Hematopoietic multipotent progenitor cell treated with erythropoietin and hydrocortisone succinate and interleukin-3 and kit ligand, for 8 days (in vitro differentiated cells): Measurements from ENCODE around the gene TMEM266.
A peak's percentile ranks its signal among the peaks of the same experiment; 100 is the strongest.
"Not testable (repeated sequence)": the region's sequence is repeated elsewhere in the genome, so short reads cannot be mapped to it uniquely, and the experiment has no call there.

Experiments
- DNase-seq: peaks from one replicate; pipeline ENCODE4 v3.0.0-alpha.2; 2015

Gene TMEM266, protein sequence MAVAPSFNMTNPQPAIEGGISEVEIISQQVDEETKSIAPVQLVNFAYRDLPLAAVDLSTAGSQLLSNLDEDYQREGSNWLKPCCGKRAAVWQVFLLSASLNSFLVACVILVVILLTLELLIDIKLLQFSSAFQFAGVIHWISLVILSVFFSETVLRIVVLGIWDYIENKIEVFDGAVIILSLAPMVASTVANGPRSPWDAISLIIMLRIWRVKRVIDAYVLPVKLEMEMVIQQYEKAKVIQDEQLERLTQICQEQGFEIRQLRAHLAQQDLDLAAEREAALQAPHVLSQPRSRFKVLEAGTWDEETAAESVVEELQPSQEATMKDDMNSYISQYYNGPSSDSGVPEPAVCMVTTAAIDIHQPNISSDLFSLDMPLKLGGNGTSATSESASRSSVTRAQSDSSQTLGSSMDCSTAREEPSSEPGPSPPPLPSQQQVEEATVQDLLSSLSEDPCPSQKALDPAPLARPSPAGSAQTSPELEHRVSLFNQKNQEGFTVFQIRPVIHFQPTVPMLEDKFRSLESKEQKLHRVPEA

DNA sequence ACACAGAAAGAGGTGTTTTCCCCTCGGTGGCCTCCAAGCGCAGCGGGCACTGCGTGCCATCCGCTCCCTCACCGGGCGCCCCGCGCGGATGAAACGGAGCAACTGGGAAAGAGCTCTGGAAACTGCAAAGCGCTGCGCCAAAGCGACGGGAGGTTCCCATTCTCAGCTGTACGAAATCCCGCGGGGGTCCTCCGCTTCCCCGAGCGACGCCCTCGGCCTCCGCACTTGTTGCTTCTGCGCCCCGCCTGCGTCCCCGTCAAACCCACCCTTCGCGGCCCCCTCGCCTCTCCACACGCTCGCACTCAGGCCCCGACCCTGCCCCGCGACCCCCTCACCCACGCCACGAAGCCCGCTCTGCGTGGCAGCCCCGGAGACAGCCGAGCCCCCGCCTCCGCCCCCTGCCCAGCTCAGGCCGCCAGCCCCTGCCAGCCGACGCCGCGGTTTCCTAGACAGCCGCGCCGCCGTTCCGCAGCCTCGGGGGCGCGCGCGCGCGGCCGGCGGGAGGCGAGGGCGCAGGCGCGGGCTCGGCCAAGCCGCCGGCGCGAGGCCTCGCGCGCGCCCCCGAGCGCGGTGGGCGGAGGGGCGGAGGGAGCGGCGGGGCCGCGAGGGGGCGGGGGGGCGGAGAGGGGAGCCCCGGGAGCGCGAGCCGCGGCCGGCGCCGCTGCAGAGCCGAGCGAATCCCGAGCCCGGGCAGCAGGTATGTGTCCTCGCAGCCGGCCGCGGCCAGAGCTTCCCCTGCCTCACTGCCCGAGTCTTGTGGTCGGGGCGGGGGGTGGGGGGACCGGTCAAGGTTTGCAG, at the start of gene TMEM266:
TSS of gene TMEM266 (plus strand) at position 666 of the 798 bp plus-strand sequence. CDS start 74,279 bp downstream, outside the sequence.
- DNase-seq = peak; percentile 14

DNA sequence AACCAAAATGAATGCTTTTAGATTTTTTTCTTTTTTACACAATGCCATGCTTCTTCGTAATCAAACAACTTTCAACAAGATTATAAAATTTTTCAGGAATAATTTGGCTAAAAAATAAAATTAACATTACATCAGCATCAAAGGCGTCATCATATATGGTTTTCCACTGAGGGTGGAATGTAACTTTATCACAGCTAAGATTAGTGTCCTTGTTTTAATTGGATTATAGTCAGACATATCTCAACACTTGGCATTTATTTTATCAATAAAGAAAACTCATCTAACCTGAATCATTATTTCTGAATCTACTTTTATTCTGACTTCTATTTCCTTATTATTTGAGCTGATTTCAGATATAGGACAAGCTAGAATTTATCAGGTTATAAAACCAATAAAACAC, 49.2 kb upstream of the TMEM266 start:
- no peak for DNase-seq

DNA sequence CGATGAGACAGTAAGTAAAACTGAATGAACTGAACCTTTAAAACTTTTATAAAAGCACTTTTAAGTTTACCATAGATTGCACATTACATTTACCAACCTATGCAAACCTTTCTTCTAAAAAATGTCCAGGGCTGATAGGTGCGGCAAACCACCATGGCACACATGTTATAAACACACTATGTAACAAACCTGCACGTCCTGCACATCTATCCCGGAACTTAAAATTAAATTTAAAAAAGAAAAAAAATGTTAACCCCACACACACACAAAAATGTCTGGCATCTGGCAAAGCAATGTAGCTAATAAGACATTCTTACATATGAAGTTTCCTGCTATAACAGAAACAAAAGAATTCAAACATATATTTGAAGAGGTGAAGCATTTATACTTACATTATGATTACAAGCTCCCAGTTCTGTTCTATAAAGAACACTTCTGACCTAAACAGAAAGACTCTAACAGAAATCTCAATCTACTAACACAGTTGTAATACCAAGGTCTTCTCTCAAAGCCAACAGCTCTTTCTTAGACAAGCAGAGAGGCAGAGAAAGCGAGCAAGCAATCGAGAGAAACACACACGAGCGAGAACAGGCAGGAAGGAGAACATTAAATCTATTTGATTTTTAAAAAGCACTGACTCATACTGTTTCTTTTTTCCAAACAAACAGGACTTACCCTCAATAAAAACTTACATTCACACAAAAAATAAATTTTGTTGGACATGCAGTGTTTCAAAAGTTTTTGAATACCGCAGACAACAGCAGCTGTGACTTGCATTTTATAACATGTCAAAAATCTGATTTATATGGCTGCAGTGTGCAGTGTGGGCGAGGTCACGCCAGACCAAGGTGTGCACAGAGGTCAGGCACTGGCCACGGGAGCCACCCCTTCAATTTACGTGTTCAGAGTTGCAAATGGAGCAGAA, 47.9 kb upstream of the TMEM266 start, which contains the start of gene NRG4:
TSS of gene NRG4 (minus strand) at position 798 of the 925 bp plus-strand sequence. CDS start 1,194 bp downstream, outside the sequence.
- DNase-seq = no peak

DNA sequence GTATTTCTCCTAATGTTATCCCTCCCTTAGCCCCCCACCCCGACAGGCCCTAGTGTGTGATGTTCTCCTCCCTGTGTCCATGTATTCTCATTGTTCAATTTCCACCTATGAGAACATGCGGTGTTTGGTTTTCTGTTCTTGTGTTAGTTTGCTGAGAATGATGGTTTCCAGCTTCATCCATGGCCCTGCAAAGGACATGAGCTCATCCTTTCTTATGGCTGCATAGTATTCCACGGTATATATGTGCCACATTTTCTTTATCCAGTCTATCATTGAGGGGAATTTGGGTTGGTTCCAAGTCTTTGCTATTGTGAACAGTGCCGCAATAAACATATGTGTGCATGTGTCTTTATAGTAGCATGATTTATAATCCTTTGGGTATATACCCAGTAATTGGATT, 46.3 kb upstream of the TMEM266 start:
- DNase-seq = not testable (repeated sequence)

DNA sequence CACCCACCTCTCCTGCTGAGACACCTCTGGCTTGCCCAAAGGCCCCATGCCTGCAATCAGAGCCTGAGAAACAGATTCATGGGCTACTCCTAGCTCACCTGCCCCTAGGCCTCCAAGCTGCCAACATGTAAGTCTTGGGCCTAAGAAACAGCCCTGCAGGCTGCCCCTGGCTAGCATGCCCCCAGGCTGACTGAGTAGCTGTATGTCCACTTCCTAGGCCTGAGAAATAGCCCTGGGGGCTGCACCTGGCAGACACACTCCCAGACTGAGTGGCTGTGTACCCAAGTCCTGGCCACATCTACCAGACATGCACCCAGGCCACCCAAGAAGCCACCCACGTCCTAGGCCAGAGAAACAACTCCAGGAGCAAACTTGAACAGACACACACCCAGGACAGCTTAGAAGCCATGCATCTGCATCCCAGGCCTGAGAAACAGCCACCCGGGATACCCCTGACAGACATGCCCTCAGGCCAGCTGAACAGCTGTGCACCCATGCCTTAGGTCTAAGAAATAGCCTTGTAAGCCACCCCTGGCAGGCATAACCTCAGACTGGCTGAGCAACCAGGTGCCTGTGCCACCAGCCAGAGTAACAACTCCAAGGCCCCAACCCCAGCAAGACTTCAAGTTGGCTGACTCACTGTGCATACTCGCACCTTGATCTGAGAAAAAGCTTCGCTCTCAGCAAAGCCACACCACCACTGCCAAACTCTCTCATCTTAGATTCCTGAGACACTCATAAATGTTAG, 35.6 kb upstream of the TMEM266 start:
- no peak for DNase-seq

DNA sequence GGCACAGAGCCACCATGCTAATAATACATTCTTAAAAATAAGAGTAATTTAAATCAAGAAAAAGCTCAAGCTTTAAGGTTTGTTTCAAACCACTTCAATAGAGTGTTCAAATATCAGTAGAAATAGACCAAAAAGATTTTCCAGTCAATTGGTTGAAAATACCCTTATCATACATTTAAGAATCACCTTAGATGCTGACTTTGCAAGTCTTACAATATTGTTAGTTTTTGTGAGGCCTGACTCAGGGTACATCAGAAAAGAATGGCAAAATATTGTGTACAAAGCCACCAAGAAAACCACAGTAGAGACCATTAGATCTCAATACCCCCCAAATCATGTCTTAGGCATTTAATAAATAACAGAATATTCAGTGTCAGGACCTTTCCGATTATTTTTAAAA, 27.7 kb upstream of the TMEM266 start:
- DNase-seq = no peak

DNA sequence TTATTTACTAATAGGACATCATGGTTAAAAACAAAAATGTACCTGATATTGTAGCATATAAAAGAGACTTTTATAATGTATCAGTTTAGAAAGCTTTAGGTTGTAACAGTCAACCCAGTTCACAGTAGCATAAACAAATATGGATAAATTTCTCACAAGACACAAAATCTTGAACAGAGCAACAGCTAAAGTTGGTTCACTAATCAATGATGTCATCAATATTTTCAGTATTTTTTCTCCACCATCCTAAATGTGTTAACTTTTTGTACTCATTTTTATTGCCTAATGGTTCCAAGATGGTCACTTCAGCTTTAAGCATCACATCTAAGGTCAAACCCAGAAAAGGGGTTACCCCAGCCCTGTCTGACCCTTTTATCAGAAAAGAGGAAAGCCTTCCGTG, 26.3 kb upstream of the TMEM266 start:
- no peak for DNase-seq

DNA sequence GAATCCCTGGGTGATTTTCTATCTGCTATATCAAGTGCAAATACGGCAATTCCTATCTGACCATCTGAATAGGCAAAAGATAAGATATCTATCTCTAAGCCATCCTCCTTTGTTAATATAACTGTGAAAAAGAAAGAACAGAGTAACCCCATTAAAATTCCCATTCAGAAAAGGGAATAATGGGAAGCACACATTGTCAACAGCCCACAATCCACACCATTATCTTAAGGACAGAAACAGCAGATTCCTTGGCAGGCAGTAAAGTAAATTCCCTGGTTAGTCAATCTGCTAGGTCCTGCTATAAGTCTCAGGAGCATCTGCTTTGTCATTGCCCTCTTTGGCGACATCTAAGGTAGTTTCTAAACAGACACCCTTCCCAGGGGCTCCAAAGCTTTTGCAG, 25.7 kb upstream of the TMEM266 start:
- no peak for DNase-seq

DNA sequence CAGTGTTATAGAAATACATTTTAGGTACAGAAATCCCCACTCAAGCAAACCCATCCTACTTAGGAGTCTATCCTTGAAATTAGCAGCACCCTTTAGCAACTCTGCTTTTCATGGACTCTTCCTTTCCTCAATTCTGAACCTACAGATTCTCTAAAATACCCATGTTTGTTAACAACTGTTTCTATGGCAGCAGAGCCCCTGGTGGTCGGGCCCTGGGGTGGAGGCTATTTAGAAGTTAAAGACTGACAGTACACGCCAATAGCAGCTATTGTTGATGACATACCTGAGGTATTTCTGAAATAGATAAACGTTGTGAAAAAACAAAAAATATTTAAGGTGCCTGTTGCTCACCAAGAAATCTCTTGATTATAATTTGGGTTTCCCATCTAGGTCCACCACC, 24.2 kb upstream of the TMEM266 start:
- no peak for DNase-seq

DNA sequence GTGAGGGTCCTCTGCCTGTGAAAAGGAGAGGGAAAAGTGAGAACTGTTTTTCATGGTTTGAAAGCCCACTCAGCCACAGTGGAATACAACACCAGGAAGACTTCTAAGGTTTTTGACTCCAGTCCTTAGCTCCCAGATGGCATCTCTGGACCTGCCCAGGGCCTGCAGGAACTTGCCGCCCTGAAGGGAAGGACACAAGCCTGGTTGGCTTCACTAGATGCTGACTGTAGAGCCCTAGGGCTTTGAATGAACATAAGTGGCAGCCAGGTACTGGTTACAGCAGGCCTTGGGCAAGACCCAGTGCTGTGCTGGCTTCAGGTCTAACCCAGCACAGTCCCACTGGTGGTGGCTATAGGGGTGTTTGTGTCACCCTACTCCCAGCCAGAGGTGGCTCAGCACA, 21.3 kb upstream of the TMEM266 start:
- DNase-seq = no peak

DNA sequence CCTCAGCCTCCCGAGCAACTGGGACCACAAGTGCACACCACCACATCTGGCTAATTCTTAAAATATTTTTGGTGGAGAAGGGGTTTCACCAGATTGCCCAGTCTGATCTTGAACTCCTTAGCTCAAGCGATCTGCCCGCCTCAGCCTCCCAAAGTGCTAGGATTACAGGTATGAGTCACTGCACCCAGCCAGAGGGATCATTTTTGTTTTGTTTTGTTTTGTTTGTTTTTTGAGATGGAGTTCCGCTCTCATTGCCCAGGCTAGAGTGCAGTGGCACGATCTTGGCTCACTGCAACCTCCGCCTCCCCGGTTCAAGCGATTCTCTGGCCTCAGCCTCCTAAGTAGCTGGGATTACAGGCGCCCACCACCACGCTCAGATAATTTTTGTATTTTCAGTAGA, 5.6 kb upstream of the TMEM266 start:
- not testable (repeated sequence) for DNase-seq

DNA sequence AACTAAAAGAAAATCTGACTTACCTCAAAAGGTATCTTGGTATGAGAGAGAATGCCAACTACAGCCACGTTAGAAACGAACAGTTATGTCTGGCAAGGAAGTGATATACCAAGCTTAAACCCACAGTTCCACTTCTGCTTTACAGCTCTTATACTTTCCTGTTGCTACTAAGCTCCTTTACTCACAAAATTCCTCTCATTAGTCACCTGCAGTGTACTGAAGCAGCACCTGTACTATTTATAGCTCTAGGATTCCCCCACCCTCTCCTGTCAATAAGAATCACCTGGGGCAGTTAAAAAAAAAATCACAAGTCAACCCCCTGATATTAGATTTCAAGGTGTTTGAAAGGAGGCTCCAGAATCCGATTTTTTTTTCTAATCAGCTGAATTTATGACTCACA, 2.9 kb upstream of the TMEM266 start:
- DNase-seq = no peak

DNA sequence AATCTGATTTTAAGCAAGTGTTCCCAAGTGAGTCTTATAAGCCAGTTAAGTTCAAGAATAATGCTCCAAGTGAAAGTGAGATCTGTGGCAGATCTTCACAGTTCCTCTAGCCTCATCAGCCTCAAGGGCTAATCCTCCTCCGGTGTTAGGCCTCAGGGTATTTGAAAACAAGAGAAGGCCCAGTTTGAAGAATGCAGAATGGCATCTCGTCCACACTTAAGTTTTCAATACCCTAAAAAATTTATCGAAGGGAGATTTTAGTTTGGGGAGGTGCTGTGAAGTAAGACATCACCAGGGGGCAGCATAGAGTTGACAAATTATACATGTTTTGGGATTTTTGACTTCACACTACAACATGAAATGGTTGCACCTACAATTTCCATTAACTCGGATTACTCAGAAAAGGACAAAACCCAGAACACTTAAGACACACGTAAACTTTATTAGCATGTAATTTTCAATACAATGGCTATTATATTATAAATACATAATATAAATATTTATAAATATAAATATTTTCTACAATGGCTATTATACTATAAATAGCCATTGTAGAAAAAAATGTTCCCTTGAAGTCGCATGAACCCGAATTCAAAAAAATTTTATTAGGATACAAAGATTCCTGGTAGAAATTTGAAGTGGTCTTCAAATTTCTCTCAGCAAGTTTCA, 2.3 kb upstream of the TMEM266 start:
- peak; percentile 59 for DNase-seq

DNA sequence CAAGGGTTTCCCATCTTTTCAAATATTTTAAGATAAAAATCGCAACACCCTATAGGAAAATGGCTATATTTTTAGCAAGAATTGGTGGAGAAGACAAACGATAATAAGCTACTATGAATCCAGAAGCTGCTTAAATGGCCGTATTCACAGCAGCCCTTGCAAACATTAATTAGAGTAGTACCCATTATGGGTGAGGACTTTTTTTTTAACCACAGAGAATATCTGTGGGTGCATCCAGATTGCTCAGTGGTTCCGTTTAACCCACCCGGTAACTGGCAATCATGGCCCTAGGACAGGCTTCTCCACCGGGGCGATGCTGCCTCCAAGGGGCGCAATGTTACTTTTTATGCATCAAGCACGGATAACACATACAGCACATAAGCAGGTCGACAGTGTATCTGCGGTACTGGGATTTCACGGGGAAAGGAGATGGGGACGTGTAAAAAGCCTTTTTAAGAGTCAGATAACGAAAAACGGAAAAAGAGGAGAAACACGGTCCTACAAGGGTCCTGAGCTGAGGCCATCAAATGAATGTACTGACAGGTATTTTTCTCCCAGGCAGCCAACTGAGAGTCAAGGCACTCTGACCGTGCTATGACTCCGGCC, 968 bp upstream of the TMEM266 start:
- peak; percentile 32 for DNase-seq

DNA sequence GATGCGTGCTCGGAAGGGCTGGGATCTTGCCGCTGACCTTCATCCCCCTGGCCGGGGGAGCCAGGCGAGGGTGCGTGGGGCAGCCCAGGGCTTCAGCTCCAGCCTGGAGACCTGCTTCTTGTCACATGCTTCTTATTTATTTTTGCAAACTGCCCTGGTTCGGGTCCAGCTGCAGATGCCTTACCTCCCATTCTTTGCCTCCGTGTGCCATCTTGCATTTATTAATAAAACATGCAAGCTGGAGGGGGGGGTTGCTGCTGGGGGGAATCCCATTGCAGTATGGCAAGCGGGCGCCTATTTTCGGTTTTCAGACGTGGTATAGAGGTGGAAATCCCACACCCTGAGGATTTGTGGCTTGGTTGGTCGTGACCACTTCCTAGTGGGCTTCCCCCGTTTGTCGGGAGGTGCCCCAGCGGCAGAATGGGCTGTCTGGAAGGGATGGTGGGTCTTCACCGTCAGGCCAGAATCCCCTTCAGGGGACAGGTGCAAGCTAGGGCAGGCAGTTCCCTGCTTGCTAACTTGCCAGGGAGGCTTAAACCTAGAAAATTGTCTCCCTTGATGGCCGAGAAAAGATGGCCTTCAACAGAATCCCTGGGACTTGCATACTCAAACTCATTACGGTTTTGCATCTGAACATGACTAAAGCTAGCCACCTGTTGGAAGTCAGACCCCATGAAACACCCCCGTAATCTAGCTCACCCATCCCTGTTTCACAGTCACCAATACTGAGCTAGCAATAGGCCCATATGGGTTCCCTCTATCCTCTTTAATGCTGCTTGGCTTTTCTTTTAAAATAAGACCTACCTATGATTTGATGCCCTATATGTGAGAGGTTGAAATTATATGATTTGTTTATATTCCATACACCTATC, 569 bp downstream of the TMEM266 start:
- no peak for DNase-seq

DNA sequence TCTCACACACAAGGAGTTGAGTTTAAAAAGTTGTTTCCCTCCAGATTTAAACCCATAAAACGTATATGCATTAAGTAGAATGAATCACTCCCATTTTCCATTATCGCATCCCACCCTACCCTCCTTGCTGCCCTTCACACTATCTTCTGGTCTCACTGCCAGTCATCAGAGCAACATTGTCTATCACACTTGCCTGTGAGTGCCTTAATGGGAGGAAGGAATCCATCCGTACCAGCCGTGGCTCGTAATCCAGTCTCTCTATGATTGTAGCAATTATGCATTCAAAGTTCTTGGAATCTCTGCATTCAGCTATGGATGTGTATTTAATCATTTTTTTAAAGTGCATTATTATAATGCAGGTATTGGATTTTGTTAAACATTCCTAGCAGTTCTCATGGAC, 1.9 kb downstream of the TMEM266 start:
- no peak for DNase-seq

DNA sequence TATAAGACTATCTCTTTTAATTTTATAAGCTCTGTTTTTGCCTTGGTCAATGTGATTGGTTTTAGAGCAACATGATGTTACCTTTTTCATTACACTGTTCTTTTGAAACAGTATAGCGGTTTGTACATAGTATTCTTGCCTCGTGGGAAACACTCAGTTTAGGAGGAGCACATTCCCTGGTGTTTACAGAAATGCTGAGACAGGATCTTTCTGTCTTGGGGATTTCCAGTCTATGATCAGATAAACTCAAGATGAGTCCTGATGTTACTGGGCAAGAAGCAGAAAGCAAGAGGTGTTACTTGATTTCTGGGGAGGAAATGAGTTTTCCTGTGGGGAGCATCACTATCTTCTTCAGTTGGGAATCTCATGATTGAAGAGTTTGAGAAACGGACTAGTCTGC, 2.5 kb downstream of the TMEM266 start:
- no peak for DNase-seq

DNA sequence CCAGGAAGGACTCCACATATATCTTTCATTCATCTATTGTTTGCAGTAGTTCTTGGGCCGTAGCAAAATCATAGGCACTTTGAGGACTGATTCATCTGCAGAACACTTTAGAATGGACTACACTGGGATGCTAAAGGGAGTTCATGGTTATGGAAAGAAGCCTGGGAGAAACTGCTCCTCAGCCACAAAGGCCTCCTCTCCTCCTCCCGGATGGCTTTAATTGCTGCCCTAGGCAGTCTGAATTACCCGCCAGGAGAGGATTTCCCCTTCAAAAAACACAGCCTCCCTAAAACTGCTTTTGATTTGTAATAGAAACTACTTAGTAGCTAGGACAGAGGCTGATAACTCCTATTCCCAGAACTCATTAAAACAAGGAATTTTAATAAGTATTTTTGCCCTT, 4.6 kb downstream of the TMEM266 start:
- DNase-seq = no peak

DNA sequence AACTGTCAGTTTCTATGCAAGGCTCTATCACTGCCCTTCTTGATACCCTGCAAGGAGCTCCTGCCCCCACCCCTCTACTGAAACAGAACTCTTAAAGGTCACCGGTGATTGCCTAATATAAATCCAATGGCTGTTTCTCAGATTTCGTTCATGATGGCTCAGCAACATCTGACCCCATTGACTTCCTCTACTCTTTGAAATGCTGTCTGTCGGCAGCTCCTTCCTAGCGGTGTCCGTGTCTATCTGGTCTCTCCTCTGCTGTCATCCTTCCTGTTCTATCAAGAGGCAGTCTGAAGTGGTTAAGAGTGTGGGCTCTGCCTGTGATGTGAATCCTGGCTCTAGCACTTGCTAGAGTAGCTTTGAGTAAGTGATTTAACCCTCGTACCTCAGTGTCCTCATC, 5.5 kb downstream of the TMEM266 start:
- DNase-seq = no peak

DNA sequence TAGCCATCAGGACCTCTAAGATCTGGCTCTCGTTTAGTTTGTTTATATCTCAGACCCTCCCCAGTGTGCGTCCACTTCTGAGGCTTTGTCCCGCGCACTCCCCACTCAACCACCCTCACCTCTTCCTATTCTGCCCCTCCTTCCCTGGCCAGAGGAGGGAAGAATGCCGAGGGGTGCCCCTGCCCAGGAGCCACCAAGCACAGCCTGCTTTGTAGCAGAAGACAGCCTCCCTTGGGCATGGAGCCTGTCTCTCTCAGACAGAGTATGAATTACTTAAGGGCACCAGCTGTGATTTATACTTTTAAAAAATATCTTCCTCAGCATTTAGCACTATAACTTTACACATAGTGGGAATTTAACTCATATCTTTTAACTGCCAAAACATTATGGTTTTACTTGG, 6.0 kb downstream of the TMEM266 start:
- no peak for DNase-seq
